Tibial artery (tissue), 4 donors: ENCODE measurements around the gene CCBE1.

ENCODE experiments used
- DNase-seq, 2 donors: peaks; one replicate each; pipeline ENCODE4 v3.0.0-alpha.2; 2019
- H3K27ac ChIP-seq, 2 donors: fragments of 200-600 bp; sonication (generic) in 1 of 2; 1 replicate in 1 of 2; 2 replicates in 1 of 2; pipeline ENCODE4 v1.5.1; 2018 to 2019; ENCODE audit warnings: mild to moderate bottlenecking in 1 of 2
- H3K27me3 ChIP-seq, 2 donors: fragments of 200-600 bp; sonication (generic) in 1 of 2; one replicate each; pipeline versions ENCODE4 v1.5.1 to v1.6.0; 2016 to 2019
- H3K36me3 ChIP-seq, 3 donors: fragments of 200-600 bp; sonication (generic) in 2 of 3; one replicate each; pipeline ENCODE4 v1.5.1; 2016 to 2019; ENCODE audit warnings: mild to moderate bottlenecking in 2 of 3
- H3K4me1 ChIP-seq, 4 donors: fragments of 200-600 bp; sonication (generic) in 2 of 4; 1 replicate in 3 of 4; 2 replicates in 1 of 4; pipeline ENCODE4 v1.5.1; 2016 to 2019
- H3K4me3 ChIP-seq, 2 donors: fragments of 200-600 bp; sonication (generic) in 1 of 2; 1 replicate in 1 of 2; 2 replicates in 1 of 2; pipeline ENCODE4 v1.5.1; 2018 to 2019; ENCODE audit warnings: mild to moderate bottlenecking in 2 of 2
- H3K9me3 ChIP-seq, 3 donors: fragments of 200-600 bp; sonication (generic) in 1 of 3; one replicate each; pipeline ENCODE4 v1.5.1; 2016 to 2019
- intact Hi-C: fragments of 100-400 bp; cut with DNase I; formaldehyde crosslinking; loops from one replicate; pipeline ENCODE4 v1.15.0; 2023; ENCODE audit warnings: low total_unique reads
- TF ChIP-seq, protein P1 (sequence below), 2 experiments: fragments of 200-600 bp in 1 of 2; fragments of 450-650 bp in 1 of 2; IDR thresholded peaks; one replicate each; pipeline ENCODE4 v1.5.1; 2017 to 2019; ENCODE audit warnings: antibody characterized with exemption in 2 of 2, mild to moderate bottlenecking in 1 of 2, moderate library complexity in 1 of 2

Gene CCBE1

DNA sequence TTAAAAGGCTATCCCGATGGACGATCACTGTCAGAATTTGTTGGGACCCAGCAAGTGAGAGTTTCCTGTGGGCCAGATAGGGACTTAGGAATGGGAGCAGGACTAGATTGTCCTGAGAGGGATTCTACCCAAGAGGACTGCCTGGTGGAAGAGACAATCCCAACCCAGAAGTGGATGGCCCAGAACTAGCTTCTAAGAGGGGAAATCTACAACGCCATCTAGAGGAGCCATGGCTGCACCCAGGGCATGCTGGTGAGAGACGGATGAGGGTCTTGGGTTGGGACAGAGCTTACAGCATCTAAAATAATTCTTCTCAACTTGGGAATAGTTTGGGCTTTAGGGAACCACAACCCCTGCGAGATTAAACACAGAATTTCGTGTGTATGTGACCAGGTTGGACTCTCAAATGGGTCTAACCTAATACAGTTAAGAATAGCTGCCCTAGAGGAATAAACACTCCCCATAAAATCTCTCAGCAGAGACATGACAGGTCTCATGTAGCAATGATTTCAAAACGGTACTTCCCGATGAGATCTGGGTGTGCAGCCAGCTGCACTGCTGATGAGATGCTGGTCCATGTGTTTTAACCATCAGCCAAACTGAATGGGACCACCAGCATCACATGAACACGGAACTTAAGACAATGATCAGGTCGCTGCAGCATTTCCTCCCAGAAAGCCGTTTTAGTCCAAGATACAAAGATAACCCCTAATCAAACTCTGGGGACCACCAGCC lies 50.8 kb downstream of the CCBE1 start:
- no peaks in the 10 kb centered on the region for H3K36me3 ChIP-seq
- intact Hi-C loops, result no loop called here
- TF ChIP-seq, protein P1, sequence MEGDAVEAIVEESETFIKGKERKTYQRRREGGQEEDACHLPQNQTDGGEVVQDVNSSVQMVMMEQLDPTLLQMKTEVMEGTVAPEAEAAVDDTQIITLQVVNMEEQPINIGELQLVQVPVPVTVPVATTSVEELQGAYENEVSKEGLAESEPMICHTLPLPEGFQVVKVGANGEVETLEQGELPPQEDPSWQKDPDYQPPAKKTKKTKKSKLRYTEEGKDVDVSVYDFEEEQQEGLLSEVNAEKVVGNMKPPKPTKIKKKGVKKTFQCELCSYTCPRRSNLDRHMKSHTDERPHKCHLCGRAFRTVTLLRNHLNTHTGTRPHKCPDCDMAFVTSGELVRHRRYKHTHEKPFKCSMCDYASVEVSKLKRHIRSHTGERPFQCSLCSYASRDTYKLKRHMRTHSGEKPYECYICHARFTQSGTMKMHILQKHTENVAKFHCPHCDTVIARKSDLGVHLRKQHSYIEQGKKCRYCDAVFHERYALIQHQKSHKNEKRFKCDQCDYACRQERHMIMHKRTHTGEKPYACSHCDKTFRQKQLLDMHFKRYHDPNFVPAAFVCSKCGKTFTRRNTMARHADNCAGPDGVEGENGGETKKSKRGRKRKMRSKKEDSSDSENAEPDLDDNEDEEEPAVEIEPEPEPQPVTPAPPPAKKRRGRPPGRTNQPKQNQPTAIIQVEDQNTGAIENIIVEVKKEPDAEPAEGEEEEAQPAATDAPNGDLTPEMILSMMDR (IDR thresholded peaks at IDR 0.05), result no peak
- no peak overlapping the region for H3K27ac ChIP-seq
- no peaks in the 10 kb centered on the region for H3K4me1 ChIP-seq
- peaks cover 0 to 11% of the 10 kb centered on the region in 2 donors for H3K27me3 ChIP-seq
- DNase-seq, result no peak
- H3K4me3 ChIP-seq, result no peak overlapping the region
- H3K9me3 ChIP-seq, result no peaks in the 10 kb centered on the region

DNA sequence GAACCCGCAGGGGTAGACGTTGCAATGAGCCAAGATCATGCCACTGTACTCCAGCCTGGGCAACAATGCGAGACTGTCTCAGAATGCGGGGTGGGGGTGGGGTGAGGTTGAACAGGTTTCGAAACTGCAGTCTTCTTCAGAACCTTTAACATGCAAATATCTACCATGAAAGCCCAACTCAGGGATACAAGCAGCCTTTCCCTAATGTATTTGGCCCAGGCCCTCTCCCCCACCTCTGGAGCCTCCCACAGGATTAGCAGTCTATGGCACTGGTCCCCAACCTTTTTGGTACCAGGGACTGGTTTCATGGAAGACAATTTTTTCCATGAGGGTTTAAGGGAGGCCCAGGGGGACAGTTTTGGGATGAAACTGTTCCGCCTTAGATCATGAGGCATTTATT lies 53.5 kb downstream of the CCBE1 start:
- DNase-seq, result no peak
- intact Hi-C loops, result no loop called here
- no peaks in the 10 kb centered on the region for H3K36me3 ChIP-seq
- H3K9me3 ChIP-seq, result no peaks in the 10 kb centered on the region
- H3K27ac ChIP-seq, result no peak overlapping the region
- H3K4me1 ChIP-seq, result no peaks in the 10 kb centered on the region
- H3K4me3 ChIP-seq, result no peak overlapping the region
- peaks cover 0 to 3% of the 10 kb centered on the region in 2 donors for H3K27me3 ChIP-seq
- TF ChIP-seq, protein P1 (IDR thresholded peaks at IDR 0.05), result no peak

DNA sequence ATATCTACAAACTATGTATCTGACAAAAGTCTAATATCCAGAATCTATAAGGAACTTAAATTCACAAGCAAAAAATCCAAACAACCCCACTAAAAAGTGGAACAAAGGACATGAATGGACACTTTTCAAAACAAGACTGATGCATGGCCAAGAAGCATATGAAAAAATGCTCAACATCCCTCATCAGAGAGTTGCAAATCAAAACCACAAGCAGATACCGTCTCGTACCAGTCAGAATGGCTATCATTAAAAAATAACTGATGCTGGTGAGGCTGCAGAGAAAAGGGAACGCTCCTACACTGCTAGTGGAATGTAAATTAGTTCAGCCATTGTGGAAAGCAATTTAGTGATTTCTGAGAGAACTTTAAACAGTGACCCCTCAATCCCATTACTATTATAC lies 56.5 kb downstream of the CCBE1 start:
- Histone ChIP-seq H3K4me1 (no peaks in the 10 kb centered on the region), H3K27ac (no peak overlapping the region), H3K36me3 (no peaks in the 10 kb centered on the region), H3K27me3 (no peaks in the 10 kb centered on the region), H3K9me3 (no peaks in the 10 kb centered on the region), H3K4me3 (no peak overlapping the region)
- no peak for DNase-seq
- TF ChIP-seq, protein P1 (IDR thresholded peaks at IDR 0.05), result no peak
- intact Hi-C loops, result no loop called here

DNA sequence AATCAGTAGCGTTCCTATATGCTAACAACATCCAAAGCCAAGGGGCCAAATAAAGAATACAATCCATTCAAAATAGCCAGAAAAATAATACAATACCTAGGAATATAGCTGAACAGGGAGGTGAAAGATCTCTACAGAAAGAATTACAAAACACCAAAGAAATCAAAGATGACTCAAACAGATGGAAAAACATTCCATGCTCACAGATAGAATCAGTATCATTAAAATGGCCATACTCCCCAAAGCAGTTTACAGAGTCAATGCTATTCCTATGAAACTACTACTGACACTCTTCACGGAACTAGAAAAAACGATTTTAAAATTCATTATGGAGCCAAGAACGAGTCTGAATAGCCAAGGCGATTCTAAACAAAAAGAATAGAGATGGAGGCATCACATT lies 57.4 kb downstream of the CCBE1 start:
- no peaks in the 10 kb centered on the region for H3K9me3 ChIP-seq
- no peak for DNase-seq
- no peaks in the 10 kb centered on the region for H3K36me3 ChIP-seq
- TF ChIP-seq, protein P1 (IDR thresholded peaks at IDR 0.05), result no peak
- H3K4me1 ChIP-seq, result no peaks in the 10 kb centered on the region
- no peak overlapping the region for H3K27ac ChIP-seq
- H3K27me3 ChIP-seq, result no peaks in the 10 kb centered on the region
- intact Hi-C loops, result no loop called here
- H3K4me3 ChIP-seq, result no peak overlapping the region

DNA sequence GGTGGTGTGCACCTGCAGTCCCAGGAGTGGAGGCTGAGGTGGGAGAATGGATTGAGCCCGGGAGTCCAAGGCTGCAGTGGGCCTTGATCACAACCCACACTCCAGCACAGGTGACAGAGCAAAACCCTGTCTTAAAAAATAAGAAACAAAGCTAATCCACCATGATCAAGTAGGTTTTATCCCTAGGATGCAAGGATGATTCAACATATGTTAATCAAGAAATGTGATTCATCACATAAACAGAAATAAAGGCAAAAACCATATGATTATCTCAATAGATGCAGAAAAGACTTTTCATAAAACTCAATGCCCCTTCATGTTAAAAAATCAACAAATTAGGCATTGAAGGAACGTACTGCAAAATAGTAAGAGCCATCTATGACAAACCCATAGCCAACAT lies 58.1 kb downstream of the CCBE1 start:
- intact Hi-C loops, result no loop called here
- Histone ChIP-seq H3K27ac (no peak overlapping the region), H3K9me3 (no peaks in the 10 kb centered on the region), H3K27me3 (no peaks in the 10 kb centered on the region), H3K36me3 (no peaks in the 10 kb centered on the region), H3K4me3 (no peak overlapping the region), H3K4me1 (no peaks in the 10 kb centered on the region)
- DNase-seq, result no peak
- TF ChIP-seq, protein P1 (IDR thresholded peaks at IDR 0.05), result no peak
